Right renal cortex interstitium (tissue), 3 donors: Measurements from ENCODE around the gene RCSD1. TPM values are rescaled to one million over a fixed set of nuclear protein-coding genes. Genes with fewer than 3 reads are reported as not detected.

Source experiments
- DNase-seq, 3 donors: peaks; one replicate each; pipeline ENCODE4 v3.0.0-alpha.2; 2013; ENCODE audit warnings: low read depth in 3 of 3, low spot score in 2 of 3
- polyA plus RNA-seq, 3 donors: library from polyadenylated mRNA; unstranded; fragments of 120-200 nt; gene quantifications; one replicate each; pipeline ENCODE4 v1.2.1, GENCODE V29; 2013; ENCODE audit not compliant: insufficient read length in 3 of 3

RCSD1 gene
- polyA plus RNA-seq, 3 donors: 12.0 to 15.5 (median 13.5) TPM

DNA sequence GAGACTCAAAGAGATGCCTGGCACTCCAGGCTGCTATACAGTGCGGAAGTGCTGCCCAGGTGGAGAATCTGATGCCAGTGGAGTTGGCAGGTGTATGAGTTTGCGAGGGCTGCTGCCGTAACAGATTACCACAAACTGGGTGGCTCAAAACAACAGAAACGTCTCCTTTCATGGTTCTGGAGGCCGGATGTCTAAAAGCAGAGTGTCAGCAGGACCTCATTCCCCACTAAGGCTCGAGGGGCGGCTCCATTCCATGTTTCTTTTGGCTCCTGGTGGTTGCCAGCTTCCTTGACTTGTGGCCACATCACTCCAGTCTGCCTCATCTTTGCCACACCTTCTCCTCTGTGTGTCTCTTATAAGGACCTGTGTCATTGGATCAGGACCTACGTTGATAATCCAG, 10.0 kb downstream of the RCSD1 start:
- DNase-seq: no peak

DNA sequence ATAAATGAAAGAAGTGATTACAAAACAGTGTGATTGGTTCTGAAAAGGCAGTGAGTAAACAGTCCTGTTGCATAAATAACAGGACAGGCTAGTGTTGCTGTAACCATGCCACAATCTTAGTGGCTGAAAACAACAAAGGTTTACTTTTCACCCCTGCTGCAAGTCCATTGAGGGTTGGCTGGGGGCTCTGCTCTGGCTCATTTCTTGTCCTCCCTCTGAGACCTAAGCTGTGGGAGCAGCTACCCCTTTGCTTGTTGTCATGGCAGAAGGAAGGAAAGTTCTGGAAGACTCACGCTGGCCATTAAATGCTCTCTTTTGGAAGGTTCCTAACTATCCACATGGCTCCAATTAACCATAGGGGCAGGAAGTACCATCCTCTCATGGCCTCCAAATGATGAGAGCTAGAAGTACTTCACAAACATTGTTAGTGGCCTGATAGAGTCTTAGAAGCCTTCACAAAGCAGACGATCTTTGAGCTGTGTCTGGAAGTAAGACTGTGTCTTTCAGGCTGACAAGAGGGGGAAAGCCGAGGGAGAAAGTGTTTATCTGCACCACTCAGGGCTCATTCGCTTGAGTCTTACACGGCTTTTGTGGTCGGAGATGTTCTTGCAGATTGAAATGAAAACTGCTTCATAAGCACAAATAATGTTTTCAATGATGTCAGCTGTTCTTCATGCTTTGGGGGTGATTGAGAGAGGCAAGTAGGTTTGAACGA, 11.9 kb downstream of the RCSD1 start:
- no peak for DNase-seq

DNA sequence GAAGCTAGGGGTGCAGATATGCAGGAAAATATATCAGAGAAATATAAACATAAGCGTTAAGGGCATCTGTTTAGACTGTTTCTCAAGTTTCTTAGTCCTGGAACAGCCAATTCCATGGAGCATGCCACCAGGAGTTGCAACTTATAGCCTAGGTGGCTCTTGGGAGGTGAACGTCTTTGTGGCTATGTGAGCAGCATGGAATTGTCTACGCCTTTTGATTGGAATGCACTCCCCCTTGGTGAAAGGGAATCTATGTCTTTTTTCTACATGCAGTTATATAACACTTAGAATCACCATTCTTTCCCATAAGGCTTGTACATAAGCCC, 12.4 kb downstream of the RCSD1 start:
- DNase-seq: no peak

DNA sequence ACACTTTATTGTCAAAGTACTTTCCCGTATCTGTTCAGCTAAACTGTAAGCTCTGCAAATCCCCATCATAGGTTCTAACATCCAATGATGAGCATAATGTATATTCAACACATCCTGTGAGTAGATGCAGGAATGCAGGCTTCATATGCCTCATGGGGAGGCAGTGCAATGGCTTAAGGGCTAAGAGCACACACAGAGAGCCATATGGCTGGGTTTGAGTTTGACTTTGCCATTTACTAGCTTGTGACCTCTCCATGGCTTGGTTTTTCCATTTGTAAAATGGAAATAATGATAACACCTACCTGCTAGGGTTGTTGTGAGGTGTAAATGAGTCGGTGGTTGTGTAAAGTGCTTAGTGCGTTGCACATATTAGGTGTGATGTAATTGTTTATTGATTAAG, 13.4 kb downstream of the RCSD1 start:
- no peak for DNase-seq

DNA sequence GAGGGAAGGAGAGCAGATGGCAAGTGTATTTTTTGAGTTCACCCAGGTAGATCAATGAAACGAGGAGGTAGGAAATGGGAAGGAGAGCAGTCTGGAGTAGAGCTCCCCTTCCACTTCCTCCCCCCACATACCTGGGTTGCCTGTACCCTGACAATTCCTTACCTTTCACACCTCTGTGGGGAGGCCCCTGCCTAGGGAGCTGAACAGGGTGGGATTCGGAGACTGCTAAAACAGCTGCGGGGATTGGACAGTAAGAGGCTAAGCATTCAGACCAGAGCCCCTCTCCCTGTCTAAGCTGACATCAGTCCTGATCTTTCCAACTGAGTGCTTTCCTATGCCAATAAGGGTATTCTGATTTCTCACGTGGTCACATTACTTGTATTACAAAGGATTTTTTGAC, 14.5 kb downstream of the RCSD1 start:
- no peak for DNase-seq

DNA sequence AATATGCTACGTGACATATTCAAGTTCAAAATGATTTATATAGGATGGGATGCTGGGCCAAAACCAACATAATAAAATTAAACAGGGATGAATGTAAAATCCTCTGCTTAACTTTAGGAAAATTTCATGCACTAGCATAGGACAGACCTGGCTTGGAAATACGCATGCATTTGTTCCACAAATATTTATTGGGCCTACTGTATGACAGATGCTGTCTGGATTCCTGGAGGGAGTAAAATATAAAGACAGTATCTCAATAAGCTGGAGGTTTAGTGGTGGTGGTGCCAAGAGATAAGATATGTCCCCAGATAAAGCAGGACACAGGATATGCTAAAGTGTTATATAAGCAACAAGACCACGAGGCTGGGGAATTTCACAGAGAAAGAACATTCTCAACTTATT, 15.1 kb downstream of the RCSD1 start:
- DNase-seq: no peak

DNA sequence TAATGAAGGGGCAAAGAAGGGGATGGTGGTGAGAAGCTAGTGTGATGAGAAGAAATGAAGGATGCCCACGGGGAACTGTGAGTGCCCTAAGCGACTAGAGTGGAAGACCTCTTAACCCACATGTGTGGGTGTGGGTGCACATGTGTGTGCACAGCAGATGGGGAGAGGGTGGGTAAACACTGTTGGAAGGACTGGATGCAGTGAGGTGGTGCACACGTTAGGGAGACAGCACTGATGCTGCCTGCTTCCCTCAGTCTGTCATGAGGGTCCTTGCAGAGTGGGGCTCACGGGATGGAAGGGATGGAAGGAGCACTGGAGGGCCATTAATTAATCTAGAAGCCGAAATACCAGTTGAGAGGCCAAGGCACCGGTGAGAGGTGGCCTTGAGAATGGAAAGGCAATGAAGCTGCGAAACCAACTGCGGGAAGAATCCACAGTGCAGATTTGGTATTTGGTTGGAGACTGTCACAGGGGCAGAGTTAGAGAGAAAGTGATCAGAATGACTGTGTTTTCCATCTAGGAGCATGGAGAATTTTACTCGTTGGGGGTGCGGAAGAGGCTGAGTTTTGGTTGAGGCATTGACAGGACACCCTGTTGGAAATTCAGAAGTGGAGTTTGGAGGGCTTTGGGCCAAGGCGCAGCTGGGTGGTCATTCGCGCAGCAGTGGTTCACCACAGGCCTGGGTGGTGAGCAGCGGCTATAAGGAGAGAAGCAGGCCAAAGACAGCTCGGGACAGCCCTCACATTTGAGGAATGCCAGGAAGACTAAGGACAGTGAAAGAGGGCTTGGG, 15.8 kb downstream of the RCSD1 start:
- no peak for DNase-seq

DNA sequence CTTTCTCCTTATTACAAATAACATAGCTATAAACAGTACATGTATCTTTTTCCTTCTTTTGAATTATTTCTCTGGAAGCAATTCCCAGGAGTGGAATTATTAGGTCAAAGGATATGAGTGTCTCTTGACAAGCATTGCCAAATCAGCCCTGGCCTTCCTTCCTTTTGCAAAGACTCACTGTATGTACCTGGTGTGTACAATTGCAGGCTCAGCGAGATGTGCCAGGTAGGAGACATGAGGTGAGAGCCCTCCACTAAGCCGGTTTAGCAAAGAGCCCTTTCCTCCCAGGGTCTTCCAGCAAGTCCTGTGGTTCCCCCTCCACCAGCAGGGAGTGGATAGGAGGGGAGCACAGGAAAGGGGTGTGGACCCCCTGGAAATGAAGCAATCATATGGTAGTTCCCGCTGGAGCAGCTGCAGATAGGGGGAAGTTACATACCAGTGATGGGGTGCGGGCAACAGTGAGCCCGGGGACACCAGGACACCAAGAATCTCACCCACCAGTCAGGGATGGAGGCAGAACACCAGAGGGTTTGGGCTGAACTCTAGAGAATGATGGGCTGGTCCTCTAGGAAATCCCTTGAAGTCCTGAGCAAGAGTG, 18.3 kb downstream of the RCSD1 start:
- no peak for DNase-seq

DNA sequence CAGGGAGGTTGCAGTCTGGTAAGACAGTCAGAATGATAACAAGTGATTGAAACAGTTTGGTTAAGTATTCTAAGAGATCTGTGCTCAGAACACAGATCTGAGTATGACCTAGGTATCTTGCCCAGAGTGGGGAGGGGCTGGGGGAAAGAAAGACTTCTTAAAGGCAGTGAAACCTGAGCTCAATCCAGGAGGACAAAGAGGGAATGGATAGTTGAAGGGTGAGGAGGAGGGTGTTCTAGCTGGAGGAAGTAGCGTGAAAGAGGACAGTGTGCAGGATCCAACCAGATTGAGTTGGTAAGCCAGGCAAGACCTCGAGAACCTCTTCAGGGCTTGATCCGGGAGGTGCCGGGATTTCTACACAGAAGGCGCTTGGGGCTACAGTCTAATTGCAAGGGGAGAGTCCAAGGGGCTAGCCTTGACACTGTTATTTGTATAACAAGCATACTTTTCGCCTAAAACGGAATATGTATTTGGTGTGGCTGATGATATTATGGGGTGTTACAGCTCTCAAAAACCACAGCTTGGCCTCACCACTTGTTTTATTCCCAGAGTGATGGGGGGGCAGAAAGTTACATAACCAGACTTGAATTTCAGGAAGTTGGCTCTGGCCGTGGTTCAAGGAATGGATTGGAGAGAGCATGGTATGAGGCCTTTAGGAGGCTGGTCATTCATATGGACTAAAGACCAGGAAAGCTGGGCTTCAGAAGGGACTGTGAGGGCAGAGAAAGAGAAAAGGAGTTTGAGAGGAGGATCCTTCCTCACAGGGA, 19.1 kb downstream of the RCSD1 start:
- no peak for DNase-seq

DNA sequence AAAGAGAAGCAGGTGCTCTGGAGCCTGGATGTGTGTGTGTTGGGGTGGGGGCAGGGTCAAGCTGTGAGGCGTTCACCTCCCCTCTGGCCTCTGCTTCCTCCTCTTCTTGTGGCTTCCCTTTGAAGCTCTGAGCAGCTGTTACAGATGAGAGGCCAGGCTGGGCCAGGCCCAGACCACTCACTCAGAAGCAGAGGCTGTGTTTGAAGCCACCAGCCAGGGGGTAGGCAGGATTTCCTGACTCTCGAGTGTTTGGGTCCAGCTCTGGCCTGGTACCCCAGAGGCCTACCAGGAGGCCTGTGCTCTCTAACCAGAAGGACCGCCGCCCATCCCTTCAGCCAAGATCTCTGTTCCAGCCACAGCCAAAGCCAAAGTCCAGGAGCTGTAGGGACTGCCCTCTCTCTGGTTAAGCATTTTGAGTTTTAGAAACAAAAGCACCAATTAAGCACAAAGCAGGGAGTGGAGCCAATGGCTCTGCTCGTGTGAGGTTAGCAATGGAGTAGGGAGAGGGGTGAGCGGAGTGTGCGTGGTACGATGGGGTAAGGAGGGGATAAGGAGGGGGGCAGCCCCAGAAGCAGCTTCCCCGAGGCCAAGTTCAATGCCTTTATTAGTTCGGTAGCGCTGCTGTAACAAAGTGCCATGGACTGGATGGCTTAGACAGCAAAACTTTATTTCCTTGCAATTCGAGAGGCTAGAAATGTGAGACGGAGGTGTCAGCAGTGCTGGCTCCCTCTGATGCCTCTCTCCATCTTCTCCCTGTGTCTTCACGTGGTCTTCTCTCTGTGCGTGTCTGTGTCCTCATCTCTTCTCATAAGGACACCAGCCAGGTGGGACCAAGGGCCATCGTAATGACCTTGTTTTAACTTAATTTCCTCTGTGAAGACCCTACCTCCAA, 20.5 kb downstream of the RCSD1 start:
- no peak for DNase-seq

DNA sequence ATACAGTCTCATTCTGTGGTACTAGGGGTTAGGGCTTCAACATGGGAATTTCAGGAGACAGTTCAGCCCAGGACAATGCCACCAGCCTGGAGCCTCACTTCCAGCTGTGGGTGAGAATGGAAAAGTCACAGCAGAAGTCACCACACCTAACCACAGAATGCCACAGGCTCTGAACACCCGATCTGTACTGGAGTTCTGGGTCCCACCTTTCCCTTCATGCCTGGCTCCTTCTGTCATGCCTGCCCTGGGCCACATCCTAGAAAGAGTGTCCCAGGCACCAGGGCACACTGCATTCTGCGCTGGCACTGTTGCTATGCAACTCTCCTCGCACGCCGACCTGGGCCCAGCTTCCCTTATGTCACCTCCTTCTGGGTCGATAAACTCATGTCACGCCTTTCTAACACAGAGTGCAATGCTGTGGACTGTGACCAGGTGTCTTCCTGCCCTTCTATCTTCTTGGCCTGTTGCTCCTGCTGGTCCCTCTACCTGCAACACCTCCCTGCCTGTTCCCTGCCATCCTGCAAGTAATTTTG, 21.2 kb downstream of the RCSD1 start:
- no peak for DNase-seq

DNA sequence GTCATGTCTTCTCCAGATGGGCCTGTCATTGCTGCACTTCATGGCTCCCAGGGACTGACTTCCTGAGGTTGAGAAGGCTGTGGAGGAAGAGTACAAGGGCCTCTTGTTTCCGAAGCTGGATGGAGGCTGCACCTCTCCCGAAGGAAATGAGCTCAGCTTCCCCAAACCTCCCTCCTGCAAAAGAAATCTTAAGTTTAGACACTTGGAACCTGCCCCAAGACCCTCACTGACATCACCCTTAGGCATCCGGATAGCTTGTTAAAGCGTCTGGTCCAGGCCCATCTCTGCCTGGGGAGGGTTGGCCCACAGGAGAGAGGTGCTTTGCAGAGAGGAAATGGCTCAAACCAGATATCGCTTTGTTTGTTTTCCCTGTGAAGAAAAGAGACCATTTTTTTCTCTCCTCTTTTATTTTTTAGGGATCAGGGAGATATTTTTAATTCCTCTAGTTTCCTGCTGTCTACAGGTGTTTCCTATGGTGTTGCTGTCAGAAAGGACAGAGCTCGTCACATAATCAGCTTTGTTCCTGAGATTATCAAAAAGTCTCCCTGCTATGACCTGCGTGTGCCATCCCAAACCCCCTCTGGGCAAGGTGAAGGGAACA, 25.0 kb downstream of the RCSD1 start:
- no peak for DNase-seq

DNA sequence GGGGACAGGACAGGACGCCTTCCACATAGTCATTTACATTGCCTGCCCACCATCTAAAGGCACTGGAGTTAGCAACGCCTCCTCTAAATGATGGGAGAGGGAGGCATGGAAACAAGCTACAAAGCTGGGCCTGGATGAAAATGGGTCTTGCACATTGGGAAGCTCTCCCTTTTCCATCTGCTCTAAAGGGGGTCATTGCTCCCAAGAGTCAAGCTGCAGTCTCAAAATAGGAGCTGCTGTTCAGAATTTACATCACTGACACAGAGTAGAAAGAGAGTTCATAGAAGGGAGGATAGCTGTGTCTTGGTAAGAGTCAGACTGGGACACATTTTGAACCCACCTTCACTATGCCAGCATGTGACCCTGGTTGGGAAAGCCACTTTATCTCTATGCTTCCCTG, 26.6 kb downstream of the RCSD1 start:
- DNase-seq: no peak

DNA sequence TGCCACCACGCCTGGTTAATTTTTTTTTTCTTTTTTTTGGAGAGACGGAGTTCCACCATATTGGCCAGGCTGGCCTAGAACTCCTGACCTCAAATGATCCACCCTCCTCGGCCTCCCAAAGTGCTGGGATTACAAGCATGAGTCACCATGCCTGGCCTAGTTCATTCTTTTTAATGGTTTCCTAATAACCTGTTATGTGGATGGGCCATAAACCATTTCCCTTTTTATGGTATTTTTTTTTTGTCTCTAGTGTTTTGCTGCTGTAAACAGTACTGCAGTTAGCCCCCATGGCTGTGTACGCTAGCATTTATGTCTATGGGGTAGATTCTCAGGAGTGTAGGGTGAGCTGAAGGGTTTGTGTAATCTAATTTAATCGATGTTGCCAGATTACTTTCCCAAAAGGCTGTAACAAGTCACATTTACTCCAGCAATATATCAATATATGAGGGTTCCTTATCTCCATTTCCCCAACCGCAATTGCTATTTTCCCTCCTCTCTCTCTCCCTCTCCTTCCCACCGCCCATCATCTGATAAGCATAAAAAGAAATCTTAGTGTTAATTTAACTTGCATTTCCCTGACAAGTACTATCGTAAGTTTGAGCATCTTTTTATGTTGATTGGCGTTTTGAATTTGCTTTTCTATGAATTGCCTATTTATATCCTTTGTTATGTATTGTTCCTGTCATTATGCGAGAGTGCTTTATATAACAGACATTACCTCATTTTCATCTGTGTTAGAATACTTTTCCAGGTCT, 28.7 kb downstream of the RCSD1 start:
- DNase-seq: no peak

DNA sequence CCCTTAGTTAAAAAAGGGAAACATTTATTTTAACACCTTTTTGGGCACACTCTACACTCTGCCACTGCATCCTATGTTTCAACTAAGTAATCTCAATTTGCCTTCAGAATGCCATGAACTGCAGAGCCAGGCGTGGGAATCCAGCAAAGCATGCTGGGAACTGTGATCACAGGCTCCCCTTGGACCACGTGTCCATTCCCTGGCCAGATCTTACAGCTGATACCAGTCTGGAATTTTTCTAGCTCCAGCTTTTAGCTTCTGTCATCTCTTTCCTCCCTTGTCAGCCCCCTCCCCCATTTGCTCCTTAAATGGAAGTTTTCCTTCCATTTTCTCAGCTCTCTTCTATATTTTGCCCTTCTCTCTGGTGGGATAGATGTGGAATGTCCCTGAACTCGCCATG, 29.4 kb downstream of the RCSD1 start:
- DNase-seq: no peak

DNA sequence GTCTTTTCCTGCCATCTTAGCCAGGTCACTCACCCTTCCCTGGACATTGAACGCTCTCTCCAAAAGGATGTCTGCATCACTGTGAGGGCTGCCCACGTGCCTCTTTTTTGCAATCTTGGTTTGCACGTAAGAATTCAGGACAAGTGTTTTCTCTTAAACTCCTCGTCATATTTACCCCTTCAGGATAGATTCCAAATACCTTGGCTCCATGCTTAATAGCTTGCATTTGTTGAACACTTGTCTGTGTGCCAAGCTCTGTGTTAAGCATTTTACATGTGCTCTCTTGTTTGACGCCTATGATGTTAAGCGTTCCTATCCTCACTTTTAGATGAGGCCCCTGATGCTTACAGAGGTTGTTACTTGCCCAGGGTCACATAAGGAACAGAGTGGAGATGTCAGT, 29.8 kb downstream of the RCSD1 start:
- DNase-seq: no peak

DNA sequence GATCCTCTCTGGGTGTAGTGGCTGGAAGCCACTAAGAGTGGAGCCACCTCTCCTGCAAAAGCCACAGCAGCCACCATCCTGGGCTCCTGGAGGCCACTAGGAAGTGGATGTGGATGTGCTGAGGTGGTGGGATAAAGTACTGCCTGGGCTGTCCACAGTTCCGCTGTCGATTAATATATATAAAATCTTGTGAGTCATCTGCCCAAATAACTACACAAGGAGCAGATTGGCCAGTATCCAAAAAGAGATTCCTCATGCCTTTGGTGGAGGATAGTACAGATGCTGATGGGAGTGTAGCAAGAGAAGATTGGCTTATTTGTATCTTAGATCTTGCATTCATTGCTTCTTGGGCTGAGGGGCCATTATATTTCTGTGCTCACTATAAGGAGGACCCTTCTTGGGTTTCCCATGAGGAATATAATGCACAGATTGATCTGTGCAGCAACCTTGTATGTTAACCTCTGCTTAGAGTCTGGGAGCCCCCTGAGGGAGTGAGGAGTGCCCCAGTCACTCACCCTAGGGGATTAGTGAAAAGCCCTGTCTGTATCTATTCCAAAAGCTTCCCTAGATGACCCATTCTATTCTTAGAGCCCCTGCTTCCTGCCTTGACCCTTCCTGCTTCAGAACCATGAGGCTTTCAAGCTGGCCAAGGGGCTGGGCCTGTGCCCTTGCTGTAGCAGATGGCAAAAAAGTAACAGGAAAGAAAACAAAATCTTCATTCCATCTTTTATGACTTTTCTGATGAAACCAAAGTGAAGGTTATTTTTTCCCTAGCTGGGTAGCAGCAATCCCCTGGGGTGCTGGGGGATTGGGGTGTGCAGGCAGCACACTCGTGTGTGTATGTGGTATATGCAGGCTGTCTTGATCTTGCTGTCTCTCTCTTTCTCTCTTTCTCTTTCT, 31.7 kb downstream of the RCSD1 start:
- DNase-seq: no peak
